Measurements from ENCODE around the gene GGCX. TPM values are rescaled to one million over a fixed set of nuclear protein-coding genes. Genes with fewer than 3 reads are reported as not detected.
A peak's percentile ranks its signal among the peaks of the same experiment; 100 is the strongest.

Gene GGCX
- total and polyA plus RNA-seq, 9 of the 15 experiments (the other 6 are each of a cell fraction or from before 2014, with no cell fraction given): 14.4 to 47.1 (median 28.1) TPM

- FAIRE-seq: peak; percentile 100
- CTCF ChIA-PET (ENCODE audit: low intra/inter-chr PET ratio): no interaction called here
- Histone ChIP-seq H4K20me1 (replicated peaks; ENCODE audit: control insufficient read depth, insufficient read depth, low read length) (no peaks in the 10 kb centered on the region), H3K27me3 (ENCODE audit: control insufficient read depth in 2 of 2, insufficient read depth in 2 of 2, low read length in 2 of 2) (no peaks in the 10 kb centered on the region), H3K36me3 (ENCODE audit: control insufficient read depth, insufficient read depth, low read length) (peaks cover 26% of the 10 kb centered on the region; the same call in 2 of the 3 replicates), H3K9me1 (ENCODE audit: control insufficient read depth, insufficient read depth, low read length) (no peaks in the 10 kb centered on the region), H2AFZ (ENCODE audit: low read depth, low read length) (peak within 1 kb of the TSS; percentile 90), H3K79me2 (ENCODE audit: control insufficient read depth, insufficient read depth, low read length) (peaks cover 28% of the 10 kb centered on the region), H3K4me2 (ENCODE audit: insufficient read depth, low read length) (peak within 1 kb of the TSS; percentile 86), H3K4me1 (replicated peaks in 1 of 2; ENCODE audit: control insufficient read depth in 2 of 2, insufficient read depth in 2 of 2, low read length in 2 of 2) (peaks cover 6 to 29% of the 10 kb centered on the region in 2 experiments), H3K9ac (ENCODE audit: insufficient read depth in 1 of 2, low read depth in 2 of 2, low read length in 2 of 2) (peak within 1 kb of the TSS; percentile 79 to 93), H3K9me3 (replicated peaks; ENCODE audit: control insufficient read depth, insufficient read depth, low read depth, low read length) (no peaks in the 10 kb centered on the region), H3K4me3 (peak within 1 kb of the TSS; percentile 62), H3K27ac (ENCODE audit: extremely low read depth, low read depth, low read length) (peak within 1 kb of the TSS; percentile 74)
- peak; percentile 98 for ATAC-seq
- BruUV-seq (replicated peaks): no TSS peak
- POLR2A ChIA-PET: interaction anchor here (0.5 to 4.4 kb wide), 19 partner anchors 8 to 600 kb away, joined by 3 to 31 read pairs (median 4); partner anchors contain the start of genes C2orf68, ELMOD3, MAT2A and RETSAT
- under 1% methylated on average over 46 of the region's 47 CpGs for WGBS (ENCODE audit: insufficient coverage, low coverage, missing lambda C conversion rate)
- in situ Hi-C loops (cut with MboI) (no loop called here), intact Hi-C loops (cut with micrococcal nuclease) (no loop called here)
- DNase-seq (ENCODE audit: extremely low read depth in 1 of 4, low spot score in 3 of 4): peak; percentile 94 to 99 (median 96)
- no peak for TF ChIP-seq TFAM (CRISPR knock-in tag; conservative IDR thresholded peaks at IDR 0.05)
- no peak for TF ChIP-seq E2F5 (CRISPR knock-in tag; IDR thresholded peaks at IDR 0.05)
- no peak for TF ChIP-seq RBM14 (IDR thresholded peaks at IDR 0.05; ENCODE audit: borderline replicate concordance, insufficient read depth, low read depth, low read length)
- no peak for TF ChIP-seq FUS (optimal IDR thresholded peaks at IDR 0.05; ENCODE audit: low read depth, low read length)
- no peak for TF ChIP-seq NR2F6 (CRISPR knock-in tag; IDR thresholded peaks at IDR 0.05)
- TF ChIP-seq CUX1 (CRISPR knock-in tag; IDR thresholded peaks at IDR 0.05): no peak
- no peak for TF ChIP-seq U2AF1 (optimal IDR thresholded peaks at IDR 0.05; ENCODE audit: low read depth, low read length)
- TF ChIP-seq FOXA3 (CRISPR knock-in tag; conservative IDR thresholded peaks at IDR 0.05 in 1 of 2, IDR thresholded peaks at IDR 0.05 in 1 of 2): no peak
- no peak for TF ChIP-seq ZBTB33 (CRISPR knock-in tag; IDR thresholded peaks at IDR 0.05)
- TF ChIP-seq RCOR1 (IDR thresholded peaks at IDR 0.05; ENCODE audit: borderline replicate concordance in 1 of 2, low read depth in 2 of 2, low read length in 2 of 2): no peak; a peak in 1 of 4 replicates
- peak; percentile 70; the same call in 1 of the 2 replicates for TF ChIP-seq HEY1 (CRISPR knock-in tag; IDR thresholded peaks at IDR 0.05; ENCODE audit: borderline replicate concordance)
- TF ChIP-seq ZNF232 (CRISPR knock-in tag; IDR thresholded peaks at IDR 0.05): no peak
Observed at GRCh38 chr2:85595301-85596025, 34.2 kb upstream of the GGCX start, which contains the start of gene RNF181. RNF181 (plus strand) TSS chr2:85595745; CDS start chr2:85595764, 19 bp downstream.

All from K562 (cell line).